Stimulated activated naive CD4-positive, alpha-beta T cell (primary cell): ENCODE results near the gene CLDN34.

Experiments
- DNase-seq, 6 experiments: peaks; one replicate each; lab custom pipeline; 2025; lab: John Stamatoyannopoulos, UW

Gene CLDN34

GRCh38 chrX:9980927-9981326, 13.8 kb downstream of the CLDN34 start:
- no peak for DNase-seq

GRCh38 chrX:9983441-9983840, 16.3 kb downstream of the CLDN34 start:
- no peak for DNase-seq

- no peak for DNase-seq
Measured at GRCh38 chrX:9983846-9984245, 16.7 kb downstream of the CLDN34 start.

DNA sequence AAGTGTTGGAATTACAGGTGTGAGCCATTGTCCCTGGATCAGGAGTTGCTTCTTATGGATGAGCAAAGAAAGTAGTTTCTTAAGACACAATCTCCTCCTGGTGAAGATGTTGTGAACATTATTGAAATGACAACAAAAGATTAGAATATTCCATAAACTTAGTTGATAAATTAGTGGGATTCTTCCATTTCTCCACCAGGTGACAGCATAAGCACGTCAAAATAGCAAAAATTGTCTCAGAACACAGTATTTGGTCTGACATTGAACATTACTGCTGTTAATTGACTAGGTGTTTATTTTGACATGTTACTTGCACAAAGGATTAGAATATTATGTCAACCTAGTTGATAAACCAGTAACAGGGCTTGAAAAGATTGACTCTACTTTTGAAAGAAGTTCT, 21.6 kb downstream of the CLDN34 start:
- peak in 2 of 6 experiments; percentile 19 to 25 for DNase-seq

GRCh38 chrX:9992061-9992460, 24.9 kb downstream of the CLDN34 start:
- DNase-seq, result no peak

GRCh38 chrX:9992724-9993123, 25.6 kb downstream of the CLDN34 start:
- no peak for DNase-seq

DNA sequence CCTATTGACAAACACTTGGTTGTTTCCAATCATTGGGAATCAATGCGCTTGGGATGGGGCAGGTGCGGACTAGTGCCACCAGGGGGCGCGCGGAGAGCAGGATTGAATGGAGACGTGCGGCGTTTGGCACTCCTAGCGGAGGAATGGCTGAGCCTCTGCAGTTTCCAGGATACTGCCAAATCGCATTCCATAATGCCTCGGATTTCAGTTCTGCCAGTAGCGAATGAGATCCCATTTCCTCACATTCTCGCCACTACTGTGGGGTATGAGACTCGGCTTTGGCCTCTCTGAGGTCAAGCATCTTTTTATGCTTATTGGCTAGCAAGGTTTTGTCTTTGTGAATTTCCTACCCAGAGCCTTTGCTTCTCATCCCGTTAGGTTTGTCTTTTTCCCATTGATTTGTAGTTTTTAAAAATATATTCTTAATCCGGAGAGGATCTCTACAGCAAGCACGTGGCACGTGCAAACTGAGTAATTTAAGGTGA, 28.7 kb downstream of the CLDN34 start:
- DNase-seq, result peak; percentile 21 to 80 (median 70)

DNA sequence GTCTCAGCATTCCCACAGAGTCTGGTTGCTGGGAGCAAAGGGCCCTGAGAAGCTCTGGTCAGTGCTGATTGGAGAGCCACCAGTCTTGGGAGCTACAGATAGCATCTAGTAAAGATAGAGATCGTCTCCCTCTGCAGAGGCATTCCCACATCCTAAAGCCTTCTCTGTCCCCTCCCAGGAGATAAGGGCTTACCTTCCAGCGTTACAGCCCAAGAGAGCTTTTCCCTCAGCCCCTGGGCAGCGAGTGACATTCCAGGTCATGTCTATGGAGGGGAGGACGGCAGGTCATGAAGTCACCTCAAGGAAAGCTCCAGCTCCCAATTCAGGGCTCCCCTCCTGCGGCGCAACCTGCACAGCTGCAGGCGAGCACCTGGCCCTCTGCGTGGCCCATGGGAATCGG, 29.9 kb downstream of the CLDN34 start:
- no peak for DNase-seq

DNA sequence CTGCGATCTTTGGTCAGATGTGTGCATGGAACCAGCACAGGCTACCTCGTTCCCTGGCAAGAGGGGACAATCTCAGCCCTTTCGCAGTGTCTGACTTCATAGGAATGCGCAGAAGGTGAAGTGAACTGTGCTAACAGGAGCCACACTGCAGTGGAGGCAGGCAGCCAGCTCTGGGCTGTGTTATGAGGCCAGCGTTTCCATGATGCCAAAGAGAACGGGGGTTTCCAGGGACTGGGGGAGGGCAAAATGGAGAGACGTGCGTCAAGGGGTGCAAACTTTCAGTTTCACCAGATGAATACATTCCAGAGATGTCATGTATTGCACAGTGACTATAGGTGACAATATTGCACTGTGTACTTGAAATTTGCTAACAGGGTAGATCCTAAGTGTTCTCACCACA, 30.4 kb downstream of the CLDN34 start:
- DNase-seq, result no peak

GRCh38 chrX:10001496-10001895, 34.3 kb downstream of the CLDN34 start:
- no peak for DNase-seq

GRCh38 chrX:10004832-10005475, 37.8 kb downstream of the CLDN34 start:
- no peak for DNase-seq

DNA sequence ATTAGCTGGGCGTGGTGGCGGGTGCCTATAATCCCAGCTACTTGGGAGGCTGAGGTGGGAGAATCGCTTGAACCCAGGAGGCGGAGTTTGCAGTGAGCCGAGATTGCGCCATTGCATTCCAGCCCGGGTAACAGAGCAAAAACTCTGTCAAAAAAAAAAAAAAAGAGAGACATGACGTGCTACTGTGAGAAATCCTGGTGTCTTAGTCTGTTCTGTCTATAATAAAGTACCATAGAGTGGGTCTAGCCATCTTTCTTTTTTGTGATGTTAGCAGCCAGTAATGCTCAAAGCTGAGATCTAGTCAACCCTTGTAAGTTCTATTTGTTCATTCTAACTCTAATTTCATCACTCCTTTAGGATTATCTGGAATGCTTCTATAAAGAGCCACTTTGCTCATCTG, 38.9 kb downstream of the CLDN34 start:
- DNase-seq, result no peak

DNA sequence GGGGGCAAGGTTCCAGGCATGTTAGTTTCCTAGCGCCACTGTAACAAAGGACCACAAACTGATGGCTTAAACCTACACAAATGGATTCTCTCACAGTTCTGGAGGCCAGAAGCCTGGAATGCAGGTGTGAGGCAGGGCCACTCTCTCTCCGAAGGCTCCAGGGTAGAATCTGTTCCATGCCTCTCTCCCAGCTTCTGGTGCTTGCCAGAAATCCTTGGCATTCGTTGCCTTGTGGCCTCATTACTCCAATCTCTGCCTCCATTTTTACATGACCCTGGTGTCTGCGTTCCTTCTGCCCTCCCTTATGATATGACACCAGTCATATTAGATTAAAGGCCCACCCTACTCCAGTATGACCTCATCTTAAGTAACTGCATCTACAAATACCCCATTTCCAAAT, 39.6 kb downstream of the CLDN34 start:
- no peak for DNase-seq

- no peak for DNase-seq
Measured at GRCh38 chrX:10007621-10008020, 40.5 kb downstream of the CLDN34 start.

DNA sequence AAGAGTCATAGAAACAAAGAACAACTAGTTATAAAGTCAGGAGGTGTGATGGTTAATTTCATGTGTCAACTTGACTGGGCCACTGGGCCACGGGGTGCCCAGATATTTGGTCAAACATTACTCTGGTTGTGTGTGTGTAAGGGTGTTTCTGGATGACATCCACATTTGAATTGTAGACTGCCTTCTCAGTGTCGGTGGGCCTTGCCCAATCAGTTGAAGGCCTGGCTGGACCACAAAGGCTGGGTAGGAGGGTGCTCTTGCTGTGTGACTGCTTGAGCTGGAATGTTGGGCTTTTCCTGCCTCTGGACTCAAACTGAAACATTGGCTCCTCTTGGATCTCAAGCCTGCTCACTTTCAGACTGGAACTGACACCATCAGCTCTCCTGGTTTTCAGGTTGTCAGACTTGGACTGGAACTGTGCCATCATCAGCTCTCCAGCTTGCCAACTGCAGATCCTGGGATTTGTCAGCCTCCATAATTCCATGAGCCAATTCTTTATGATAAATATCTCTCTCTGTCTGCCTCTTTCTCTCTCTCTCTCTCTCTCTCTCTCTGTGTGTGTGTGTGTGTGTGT, 41.4 kb downstream of the CLDN34 start:
- no peak for DNase-seq

- DNase-seq, result no peak
Measured at GRCh38 chrX:10009741-10010140, 42.6 kb downstream of the CLDN34 start.

- no peak for DNase-seq
Measured at GRCh38 chrX:10010686-10011085, 43.5 kb downstream of the CLDN34 start.

- DNase-seq, result peak in 1 of 6 experiments; percentile 5
Measured at GRCh38 chrX:10011261-10011931, 44.2 kb downstream of the CLDN34 start.

DNA sequence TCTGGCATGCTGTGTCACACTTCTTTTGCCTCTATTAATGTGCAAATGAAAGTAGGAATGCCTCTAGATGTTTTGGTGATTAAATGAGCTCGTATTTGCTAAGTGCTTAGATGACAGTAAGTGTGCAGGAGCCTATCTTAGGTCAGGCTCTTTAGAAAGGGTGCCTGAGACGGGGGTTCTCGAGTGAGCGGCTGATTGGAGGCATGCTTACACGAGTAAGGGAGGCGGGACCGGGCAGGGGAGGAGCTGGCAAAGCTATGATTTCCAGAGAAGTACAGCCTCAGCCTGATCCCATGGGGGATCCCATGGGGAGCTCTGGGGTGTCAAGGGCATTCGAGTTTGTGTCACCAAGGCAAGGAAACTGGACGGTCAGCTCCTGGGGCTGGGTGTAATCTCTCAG, 44.8 kb downstream of the CLDN34 start:
- no peak for DNase-seq

DNA sequence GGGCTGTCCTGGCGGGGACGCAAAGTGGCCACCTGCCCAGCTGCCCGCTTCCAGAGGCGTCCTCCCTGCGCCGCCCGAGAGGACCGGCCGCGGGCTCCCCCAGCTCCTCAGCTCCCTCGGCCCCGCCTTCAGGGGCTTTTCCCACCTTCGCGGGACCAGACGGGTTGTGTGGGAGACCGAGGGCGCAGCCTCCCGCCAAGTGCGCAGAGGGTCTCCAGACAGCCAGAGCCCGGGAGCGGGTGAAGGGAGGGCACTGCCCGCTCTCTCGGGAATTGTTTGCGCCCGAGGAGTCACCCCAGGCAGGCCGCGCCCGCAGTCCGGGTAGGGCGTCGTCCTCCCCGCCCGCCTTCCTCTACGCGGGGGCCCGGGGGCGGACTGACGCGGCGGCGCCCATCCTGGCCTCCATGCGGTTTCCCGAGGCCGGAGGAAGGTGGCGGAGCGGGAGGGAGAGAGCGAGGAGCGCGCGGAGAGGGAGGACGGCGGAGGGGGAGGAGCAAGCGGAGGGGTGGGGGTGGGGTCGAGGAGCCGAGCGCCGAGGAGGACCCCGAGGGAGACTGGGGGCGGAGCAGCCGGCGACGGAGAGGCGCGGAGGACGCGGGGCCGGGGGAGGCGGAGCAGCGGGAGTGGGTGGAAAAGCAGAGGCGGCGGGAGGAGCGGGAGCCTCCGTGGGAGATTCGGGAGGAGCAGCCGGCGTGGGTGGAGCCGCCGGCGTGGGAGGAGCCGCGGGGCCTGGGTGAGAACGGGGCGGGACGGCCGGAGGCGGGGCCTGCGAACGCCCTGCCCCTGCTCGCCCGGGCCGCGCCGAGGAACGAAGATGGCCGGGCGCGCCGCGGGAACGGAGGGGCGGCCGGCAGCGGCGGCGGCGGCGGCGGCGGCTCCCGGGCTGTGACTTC, 47.5 kb downstream of the CLDN34 start:
- peak; percentile 57 to 79 (median 70) for DNase-seq

- DNase-seq, result no peak
Measured at GRCh38 chrX:10015355-10015722, 48.2 kb downstream of the CLDN34 start.

- no peak for DNase-seq
Measured at GRCh38 chrX:10015723-10016518, 48.8 kb downstream of the CLDN34 start.
